Endothelial cell of umbilical vein (primary cell): Measurements from ENCODE around the gene FATE1. TPM values are rescaled to one million over a fixed set of nuclear protein-coding genes. Genes with fewer than 3 reads are reported as not detected.
"Not testable (repeated sequence)": the region's sequence is repeated elsewhere in the genome, so short reads cannot be mapped to it uniquely, and the experiment has no call there.

ENCODE experiments used
- BruUV-seq: library from RNA; stranded (reverse); fragments of 400-500 nt; replicated peaks from 2 replicates; lab custom pipeline; 2021; lab: Mats Ljungman, UMichigan
- CTCF ChIA-PET: fragments of 300-600, 350-600 bp; sonication (Branson Sonifier 250); formaldehyde crosslinking; loops from one replicate; lab custom pipeline; 2021; ENCODE audit warnings: antibody characterized with exemption, inconsistent platforms; lab: Charles Lee
- POLR2A ChIA-PET: fragments of 300-600, 350-600 bp; sonication (Branson Sonifier 250); formaldehyde crosslinking; loops from one replicate; lab custom pipeline; 2021; ENCODE audit warnings: antibody characterized with exemption, inconsistent platforms; lab: Charles Lee
- DNase-seq: peaks from one replicate; pipeline ENCODE4 v3.0.0-alpha.2; 2011; ENCODE audit warnings: low read depth, low spot score
- FAIRE-seq: peaks from 2 replicates; lab custom pipeline; 2011; peaks lifted over from hg19 to GRCh38; lab: Jason Lieb, UNC
- H2AFZ ChIP-seq: 2 replicates; pipeline ENCODE4 v1.6.0; 2012; ENCODE audit warnings: low read depth, low read length, control low read depth, inconsistent platforms
- H3K27ac ChIP-seq: 2 replicates; pipeline ENCODE4 v1.5.1; 2011; ENCODE audit warnings: low read depth, mild to moderate bottlenecking, control low read depth, low read length, moderate library complexity; ENCODE audit not compliant: insufficient read depth
- H3K27me3 ChIP-seq, 2 experiments: 2 replicates each; pipeline versions ENCODE4 v1.6.0 to v1.6.1; 2011; ENCODE audit warnings: low read length in 2 of 2, mixed read lengths in 1 of 2; ENCODE audit not compliant: control insufficient read depth in 2 of 2, insufficient read depth in 2 of 2
- H3K36me3 ChIP-seq, 2 experiments: 2 replicates in 1 of 2; 3 replicates in 1 of 2; pipeline ENCODE4 v1.5.1; 2011; ENCODE audit warnings: low read length in 2 of 2, mild to moderate bottlenecking in 1 of 2, moderate library complexity in 1 of 2; ENCODE audit not compliant: control insufficient read depth in 2 of 2, insufficient read depth in 2 of 2; ENCODE audit errors: extremely low read depth in 1 of 2
- H3K4me1 ChIP-seq: 3 replicates; pipeline ENCODE4 v1.5.1; 2011; ENCODE audit warnings: mild to moderate bottlenecking, low read length; ENCODE audit not compliant: control insufficient read depth, insufficient read depth; ENCODE audit errors: extremely low read depth
- H3K4me2 ChIP-seq: 2 replicates; pipeline ENCODE4 v1.6.1; 2011; ENCODE audit warnings: low read length, control low read depth, mixed read lengths; ENCODE audit not compliant: insufficient read depth
- H3K4me3 ChIP-seq, 3 experiments: fragments of 200-600 bp in 1 of 3; sonication (generic), shearing (Covaris generic) in 1 of 3; replicated peaks in 1 of 3; 2 replicates each; pipeline ENCODE4 v1.5.1; 2011 to 2016; ENCODE audit warnings: control low read depth in 3 of 3, low read length in 3 of 3, mild to moderate bottlenecking in 2 of 3, inconsistent platforms in 1 of 3, low read depth in 1 of 3, moderate library complexity in 1 of 3; ENCODE audit not compliant: insufficient read depth in 1 of 3
- H3K79me2 ChIP-seq: 2 replicates; pipeline ENCODE4 v1.6.0; 2012; ENCODE audit warnings: low read length, inconsistent platforms; ENCODE audit not compliant: control insufficient read depth, insufficient read depth
- H3K9ac ChIP-seq: replicated peaks from 2 replicates; pipeline ENCODE3; 2011; ENCODE audit warnings: low read length, control low read depth; ENCODE audit not compliant: insufficient read depth; ENCODE audit errors: extremely low read depth
- H3K9me1 ChIP-seq: replicated peaks from 3 replicates; pipeline ENCODE4 v1.6.0; 2011; ENCODE audit warnings: mild to moderate bottlenecking, low read length; ENCODE audit not compliant: control insufficient read depth, insufficient read depth; ENCODE audit errors: extremely low read depth
- H3K9me3 ChIP-seq: replicated peaks from 2 replicates; pipeline ENCODE4 v1.5.1; 2012; ENCODE audit warnings: low read length, inconsistent platforms; ENCODE audit not compliant: control insufficient read depth, insufficient read depth
- H4K20me1 ChIP-seq: replicated peaks from 2 replicates; pipeline ENCODE3; 2011; ENCODE audit warnings: mild to moderate bottlenecking, low read length; ENCODE audit not compliant: control insufficient read depth, insufficient read depth; ENCODE audit errors: extremely low read depth
- CTCF ChIP-seq, 2 donors: IDR thresholded peaks; 1 replicate in 1 of 2; 2 replicates in 1 of 2; pipeline ENCODE4 v1.5.1; 2011; ENCODE audit warnings: low read length in 2 of 2, mild to moderate bottlenecking in 2 of 2, moderate library complexity in 2 of 2, control low read depth in 1 of 2, inconsistent platforms in 1 of 2, low read depth in 1 of 2; ENCODE audit not compliant: insufficient read depth in 1 of 2; ENCODE audit errors: extremely low read depth in 1 of 2
- EZH2 ChIP-seq: IDR thresholded peaks from 2 replicates; pipeline ENCODE4 v1.6.1; 2012; ENCODE audit warnings: borderline replicate concordance, low read depth, mild to moderate bottlenecking, moderate library complexity, low read length, inconsistent platforms; ENCODE audit not compliant: severe bottlenecking
- FOS ChIP-seq: IDR thresholded peaks from 2 replicates; pipeline ENCODE4 v1.6.1; 2011; ENCODE audit warnings: mild to moderate bottlenecking, low read length, moderate library complexity, borderline replicate concordance; ENCODE audit not compliant: insufficient read depth
- GATA2 ChIP-seq: IDR thresholded peaks from 2 replicates; pipeline ENCODE4 v1.7.0; 2011; ENCODE audit warnings: low read depth, mild to moderate bottlenecking, moderate library complexity, mixed read lengths, low read length; ENCODE audit not compliant: insufficient read length, insufficient read depth
- JUN ChIP-seq: IDR thresholded peaks from 2 replicates; pipeline ENCODE4 v1.6.1; 2011; ENCODE audit warnings: borderline replicate concordance, low read depth; ENCODE audit not compliant: insufficient read length, insufficient read depth
- MAX ChIP-seq: IDR thresholded peaks from 2 replicates; pipeline ENCODE4 v1.6.1; 2011; ENCODE audit not compliant: insufficient read depth, insufficient read length
- MYC ChIP-seq: IDR thresholded peaks from one replicate; pipeline ENCODE4 v1.6.1; 2011; ENCODE audit warnings: mild to moderate bottlenecking, low read depth, low read length
- POLR2A ChIP-seq: IDR thresholded peaks from 2 replicates; pipeline ENCODE4 v1.6.1; 2012; ENCODE audit warnings: low read depth, mild to moderate bottlenecking, control low read depth, low read length
- POLR2AphosphoS5 ChIP-seq: IDR thresholded peaks from 2 replicates; pipeline ENCODE4 v1.6.1; 2012; ENCODE audit warnings: low read depth, mild to moderate bottlenecking, control low read depth, low read length, moderate library complexity; ENCODE audit not compliant: insufficient read depth
- dilution Hi-C: fragments of 300-500 bp; cut with MboI; formaldehyde crosslinking; loops from one replicate; pipeline ENCODE4 v1.15.0; 2019; ENCODE audit warnings: low sequenced_read_pairs; ENCODE audit not compliant: extremely low pct_ligation_motif_present
- intact Hi-C: fragments of 100-400 bp; cut with micrococcal nuclease; formaldehyde crosslinking; loops from one replicate; pipeline ENCODE4 v1.10.0; 2022
- polyA plus RNA-seq, 4 experiments: library from polyadenylated mRNA; depleted of rRNA in 3 of 4; stranded (reverse) in 3 of 4; unstranded in 1 of 4; fragments of >200 nt; gene quantifications; 2 replicates each; pipeline versions ENCODE4 v1.2.1 to v1.2.3, GENCODE V29; 2011 to 2012; ENCODE audit warnings: missing spikeins in 1 of 4
- total RNA-seq: library from RNA; stranded (reverse); gene quantifications from 2 replicates; pipeline ENCODE4 v1.2.3, GENCODE V29; 2021

FATE1 gene
- total and polyA plus RNA-seq, 2 donors (not counting 3 experiments of a cell fraction or from before 2014, with no cell fraction given) = not detected

DNA sequence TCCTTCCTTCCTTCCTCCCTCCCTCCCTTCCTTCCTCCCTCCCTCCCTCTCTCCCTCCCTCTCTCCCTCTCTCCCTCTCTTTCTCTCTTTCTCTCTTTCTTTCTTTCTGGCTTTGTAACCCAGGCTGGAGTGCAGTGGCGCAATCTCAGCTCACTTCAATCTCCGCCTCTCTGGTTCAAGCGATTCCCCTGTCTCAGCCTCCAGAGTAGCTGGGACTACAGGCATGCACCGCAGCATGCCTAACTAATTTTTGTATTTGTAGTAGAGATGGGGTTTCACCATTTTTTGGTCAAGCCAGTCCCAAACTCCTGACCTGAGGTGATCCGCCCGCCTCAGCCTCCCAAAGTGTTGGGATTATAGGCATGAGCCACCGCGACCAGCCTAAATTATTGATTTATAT, 18.8 kb upstream of the FATE1 start:
- H3K27me3 ChIP-seq, FAIRE-seq, H3K9me3 ChIP-seq, CTCF ChIA-PET, H3K79me2 ChIP-seq, H4K20me1 ChIP-seq, DNase-seq, H3K27ac ChIP-seq, H3K4me1 ChIP-seq, dilution Hi-C loops, H2AFZ ChIP-seq, BruUV-seq, intact Hi-C loops, POLR2A ChIA-PET, H3K9ac ChIP-seq, H3K4me2 ChIP-seq, H3K4me3 ChIP-seq, H3K9me1 ChIP-seq, H3K36me3 ChIP-seq: not testable (repeated sequence)

DNA sequence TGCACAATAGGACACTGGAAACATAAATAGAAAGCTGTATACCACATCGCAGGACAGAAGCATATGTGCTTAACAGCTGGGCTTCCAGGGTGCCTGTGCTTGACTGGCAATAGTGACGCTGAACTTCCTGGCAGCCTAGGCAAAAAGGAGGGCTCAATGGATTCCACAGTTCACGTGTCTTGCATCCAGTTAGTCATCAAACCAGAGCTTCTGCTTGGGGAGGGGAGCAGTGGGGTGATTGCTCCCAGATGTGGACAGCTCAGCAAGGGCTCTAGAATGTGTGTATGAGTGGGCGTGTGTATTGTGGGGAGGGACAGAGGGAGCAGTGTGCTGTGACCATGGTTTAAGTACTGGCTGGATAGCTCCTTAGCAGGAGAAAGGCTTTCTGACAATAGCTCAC, 18.3 kb upstream of the FATE1 start:
- no TSS peak for BruUV-seq
- H3K27me3 ChIP-seq = no peaks in the 10 kb centered on the region
- no peak overlapping the region for H3K27ac ChIP-seq
- H3K9ac ChIP-seq = no peak overlapping the region
- H3K4me1 ChIP-seq = no peaks in the 10 kb centered on the region
- POLR2A ChIA-PET = no interaction called here
- no peaks in the 10 kb centered on the region for H4K20me1 ChIP-seq
- no peaks in the 10 kb centered on the region for H3K79me2 ChIP-seq
- H3K4me3 ChIP-seq = no peak overlapping the region
- CTCF ChIA-PET = no interaction called here
- no peaks in the 10 kb centered on the region for H3K36me3 ChIP-seq
- H2AFZ ChIP-seq = no peak overlapping the region
- DNase-seq = no peak
- H3K4me2 ChIP-seq = no peak overlapping the region
- dilution Hi-C loops = no loop called here
- H3K9me1 ChIP-seq = no peaks in the 10 kb centered on the region
- no peak for TF ChIP-seq GATA2
- TF ChIP-seq FOS = no peak
- no peak for TF ChIP-seq CTCF (IDR thresholded peaks at IDR 0.05; ENCODE audit: extremely low read depth in 1 of 2, insufficient read depth in 1 of 2, low read depth in 1 of 2, low read length in 2 of 2)
- no peak for TF ChIP-seq EZH2
- no peak for TF ChIP-seq POLR2A
- TF ChIP-seq MAX = no peak
- no peak for TF ChIP-seq POLR2AphosphoS5
- TF ChIP-seq MYC = no peak
- no peak for TF ChIP-seq JUN
- intact Hi-C loops = no loop called here
- FAIRE-seq = no peak
- no peaks in the 10 kb centered on the region for H3K9me3 ChIP-seq
